ENCODE results near the gene EMILIN3.

Gene EMILIN3

GRCh38 chr20:41366546-41367392 lies at the start of gene EMILIN3:
Gene EMILIN3 (minus strand): TSS chr20:41366818. CDS start chr20:41366634, 184 bp downstream.
- DNase-seq = no peak
- TF ChIP-seq GATA1 (IDR thresholded peaks at IDR 0.05; ENCODE audit: low read depth, low read length) = no peak
- TF ChIP-seq POLR2A (IDR thresholded peaks at IDR 0.05; ENCODE audit: low read length) = no peak

- TF ChIP-seq GATA1 (IDR thresholded peaks at IDR 0.05; ENCODE audit: low read depth, low read length) = no peak
- DNase-seq = no peak
Observed at GRCh38 chr20:41415191-41415590, 48.6 kb upstream of the EMILIN3 start.

GRCh38 chr20:41413169-41413568 lies 46.6 kb upstream of the EMILIN3 start:
- no peak for DNase-seq
- TF ChIP-seq GATA1 (IDR thresholded peaks at IDR 0.05; ENCODE audit: low read depth, low read length) = no peak
- no peak for TF ChIP-seq POLR2A (IDR thresholded peaks at IDR 0.05; ENCODE audit: low read length)

- no peak for TF ChIP-seq POLR2A (IDR thresholded peaks at IDR 0.05; ENCODE audit: low read length)
- TF ChIP-seq GATA1 (IDR thresholded peaks at IDR 0.05; ENCODE audit: low read depth, low read length) = no peak
Observed at GRCh38 chr20:41412324-41413120, 45.9 kb upstream of the EMILIN3 start.

GRCh38 chr20:41411391-41411847 lies 44.8 kb upstream of the EMILIN3 start:
- peak; percentile 15 to 40 for DNase-seq
- no peak for TF ChIP-seq POLR2A (IDR thresholded peaks at IDR 0.05; ENCODE audit: low read length)
- TF ChIP-seq GATA1 (IDR thresholded peaks at IDR 0.05; ENCODE audit: low read depth, low read length) = no peak

More at GRCh38 chr20:41412324-41413120, 45.9 kb upstream of the EMILIN3 start:
- no peak for DNase-seq

- no peak for DNase-seq
- TF ChIP-seq POLR2A (IDR thresholded peaks at IDR 0.05; ENCODE audit: low read length) = no peak
- no peak for TF ChIP-seq GATA1 (IDR thresholded peaks at IDR 0.05; ENCODE audit: low read depth, low read length)
Observed at GRCh38 chr20:41408986-41409385, 42.4 kb upstream of the EMILIN3 start.

GRCh38 chr20:41408156-41408794 lies 41.7 kb upstream of the EMILIN3 start:
- no peak for DNase-seq

GRCh38 chr20:41407607-41408006 lies 41.0 kb upstream of the EMILIN3 start:
- DNase-seq = peak; percentile 65 to 66
- TF ChIP-seq POLR2A (IDR thresholded peaks at IDR 0.05; ENCODE audit: low read length) (no peak), GATA1 (IDR thresholded peaks at IDR 0.05; ENCODE audit: low read depth, low read length) (no peak)

More at GRCh38 chr20:41408156-41408794, 41.7 kb upstream of the EMILIN3 start:
- TF ChIP-seq POLR2A (IDR thresholded peaks at IDR 0.05; ENCODE audit: low read length) (no peak), GATA1 (IDR thresholded peaks at IDR 0.05; ENCODE audit: low read depth, low read length) (no peak)

GRCh38 chr20:41406896-41407444 lies 40.4 kb upstream of the EMILIN3 start:
- no peak for TF ChIP-seq POLR2A (IDR thresholded peaks at IDR 0.05; ENCODE audit: low read length)
- no peak for TF ChIP-seq GATA1 (IDR thresholded peaks at IDR 0.05; ENCODE audit: low read depth, low read length)
- no peak for DNase-seq

- TF ChIP-seq POLR2A (IDR thresholded peaks at IDR 0.05; ENCODE audit: low read length) (no peak), GATA1 (IDR thresholded peaks at IDR 0.05; ENCODE audit: low read depth, low read length) (no peak)
- no peak for DNase-seq
Observed at GRCh38 chr20:41406353-41406752, 39.7 kb upstream of the EMILIN3 start.

GRCh38 chr20:41405436-41405835 lies 38.8 kb upstream of the EMILIN3 start:
- TF ChIP-seq GATA1 (IDR thresholded peaks at IDR 0.05; ENCODE audit: low read depth, low read length) (no peak), POLR2A (IDR thresholded peaks at IDR 0.05; ENCODE audit: low read length) (no peak)
- DNase-seq = no peak

- DNase-seq = no peak
Observed at GRCh38 chr20:41403604-41404003, 37.0 kb upstream of the EMILIN3 start.

GRCh38 chr20:41398408-41398807 lies 31.8 kb upstream of the EMILIN3 start:
- no peak for DNase-seq
- TF ChIP-seq GATA1 (IDR thresholded peaks at IDR 0.05; ENCODE audit: low read depth, low read length) (no peak), POLR2A (IDR thresholded peaks at IDR 0.05; ENCODE audit: low read length) (no peak)

More at GRCh38 chr20:41403604-41404003, 37.0 kb upstream of the EMILIN3 start:
- no peak for TF ChIP-seq POLR2A (IDR thresholded peaks at IDR 0.05; ENCODE audit: low read length)
- TF ChIP-seq GATA1 (IDR thresholded peaks at IDR 0.05; ENCODE audit: low read depth, low read length) = no peak

Measured in erythroblast (primary cell).